Hair follicular keratinocyte (primary cell): Measurements from ENCODE around the gene MSH3. TPM values are rescaled to one million over a fixed set of nuclear protein-coding genes. Genes with fewer than 3 reads are reported as not detected.

Experiments used
- total RNA-seq: library from RNA; depleted of rRNA; stranded (reverse); fragments of >200 nt; gene quantifications from 2 replicates; pipeline ENCODE4 v1.2.3, GENCODE V29; 2015

The MSH3 gene
- total RNA-seq: 9.3 and 12.4 TPM in 2 replicates

DNA sequence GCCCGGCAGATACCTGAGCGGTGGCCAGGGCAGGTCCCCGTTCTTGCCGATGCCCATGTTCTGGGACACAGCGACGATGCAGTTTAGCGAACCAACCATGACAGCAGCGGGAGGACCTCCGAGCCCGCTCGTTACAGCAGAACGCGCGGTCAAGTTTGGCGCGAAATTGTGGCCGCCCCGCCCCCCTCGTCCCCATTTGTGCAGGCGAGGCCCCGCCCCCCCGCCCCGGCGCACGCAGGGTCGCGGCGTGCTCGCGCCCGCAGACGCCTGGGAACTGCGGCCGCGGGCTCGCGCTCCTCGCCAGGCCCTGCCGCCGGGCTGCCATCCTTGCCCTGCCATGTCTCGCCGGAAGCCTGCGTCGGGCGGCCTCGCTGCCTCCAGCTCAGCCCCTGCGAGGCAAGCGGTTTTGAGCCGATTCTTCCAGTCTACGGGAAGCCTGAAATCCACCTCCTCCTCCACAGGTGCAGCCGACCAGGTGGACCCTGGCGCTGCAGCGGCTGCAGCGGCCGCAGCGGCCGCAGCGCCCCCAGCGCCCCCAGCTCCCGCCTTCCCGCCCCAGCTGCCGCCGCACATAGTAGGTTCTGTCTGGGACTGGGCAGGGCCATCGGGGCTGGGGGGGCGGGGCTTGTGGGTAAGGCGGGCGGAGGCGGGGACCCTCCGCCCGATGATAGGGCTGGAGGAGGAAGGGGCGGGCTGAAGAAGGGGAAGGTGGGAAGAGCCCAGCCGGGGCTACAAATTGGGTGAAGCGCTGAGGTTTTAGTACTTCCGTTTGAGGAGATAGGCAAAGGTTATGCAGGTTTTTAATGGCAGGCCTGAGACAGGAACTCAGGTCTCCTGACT is at the start of gene MSH3, which contains the start of gene DHFR:
Gene MSH3 (plus strand): TSS at position 262 of the 840 bp plus-strand sequence. CDS start 76 bp downstream, at position 338.
Gene DHFR (minus strand): TSS at position 593 of the 840 bp plus-strand sequence. CDS start 494 bp downstream, at position 99.

Other genes starting within 250 kb of the MSH3 start
- gene ZFYVE16, start 246.6 kb upstream of the MSH3 start, total RNA-seq: 11.7 and 13.1 TPM in 2 replicates
- 0.19 and 1.2 TPM in 2 replicates for gene FAM151B, start 166.6 kb upstream of the MSH3 start, total RNA-seq
- gene ANKRD34B, start 84.4 kb upstream of the MSH3 start, total RNA-seq: not detected in 2 replicates
- gene DHFR, start 331 bp downstream of the MSH3 start, total RNA-seq: 14.0 and 45.8 TPM in 2 replicates